Left renal pelvis (tissue), 4 donors: ENCODE data around the gene CALML6. TPM values are rescaled to one million over a fixed set of nuclear protein-coding genes. Genes with fewer than 3 reads are reported as not detected.

Source experiments
- DNase-seq, 4 donors: peaks; one replicate each; pipeline ENCODE4 v3.0.0-alpha.2; 2013; ENCODE audit warnings: low read depth in 4 of 4, low spot score in 3 of 4
- polyA plus RNA-seq, 4 donors: library from polyadenylated mRNA; unstranded; fragments of 120-200 nt; gene quantifications; one replicate each; pipeline ENCODE4 v1.2.1, GENCODE V29; 2013; ENCODE audit not compliant: insufficient read length in 4 of 4

CALML6 gene
- polyA plus RNA-seq, 4 donors: 0.18 to 1.2 (median 0.42) TPM

DNA sequence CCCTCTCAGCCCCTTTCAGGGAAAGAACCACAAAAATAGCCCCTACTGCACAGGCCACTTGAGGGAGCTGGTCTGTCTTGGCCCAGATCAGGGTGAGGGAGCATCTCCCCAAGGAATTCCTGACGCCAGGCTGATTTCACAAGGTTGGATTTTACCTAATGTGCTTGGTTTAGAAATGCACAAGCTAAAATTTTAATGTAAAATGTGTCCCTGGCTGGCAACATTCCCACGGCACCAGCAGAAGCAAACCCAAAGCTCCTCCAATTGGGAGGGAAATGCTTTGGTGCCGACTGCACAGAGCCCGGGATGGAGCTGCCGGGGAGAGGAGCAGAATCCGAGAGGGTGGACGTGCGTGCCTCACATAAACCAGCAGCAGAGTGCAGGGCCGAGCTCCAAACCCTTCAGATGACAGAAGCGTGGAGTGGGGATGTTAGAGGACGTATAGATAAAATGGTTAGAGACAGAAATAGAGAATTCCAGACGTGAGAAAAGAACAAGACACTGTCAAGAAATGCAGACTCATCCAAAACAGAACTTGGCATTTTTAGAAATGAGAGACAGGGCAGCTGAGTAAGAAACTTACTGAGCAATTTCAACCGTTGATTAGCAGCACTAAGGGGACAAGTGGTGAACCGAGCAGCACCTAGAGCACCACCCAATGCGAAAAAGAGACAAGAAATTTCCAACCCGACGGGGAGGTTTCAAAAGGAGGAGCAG lies 45.6 kb downstream of the CALML6 start:
- DNase-seq: no peak

DNA sequence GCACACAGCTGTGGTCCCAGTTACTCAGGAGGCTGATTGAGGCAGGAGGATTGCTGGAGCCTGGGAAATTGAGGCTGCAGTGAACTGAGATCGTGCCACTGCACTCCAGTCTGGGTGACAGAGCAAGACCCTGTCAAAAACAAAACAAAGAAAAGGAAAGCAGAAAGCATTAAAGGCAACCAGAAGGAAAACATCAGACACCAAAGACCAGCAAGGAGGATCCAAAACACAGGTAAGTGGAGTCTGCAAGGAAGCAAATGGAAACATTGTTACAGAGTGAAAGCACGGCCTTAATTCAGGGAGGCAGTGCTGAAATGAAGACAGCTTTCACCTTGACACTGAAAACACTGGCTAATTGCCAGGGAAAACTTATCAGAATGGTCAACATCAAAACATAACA lies 47.7 kb downstream of the CALML6 start:
- no peak for DNase-seq

DNA sequence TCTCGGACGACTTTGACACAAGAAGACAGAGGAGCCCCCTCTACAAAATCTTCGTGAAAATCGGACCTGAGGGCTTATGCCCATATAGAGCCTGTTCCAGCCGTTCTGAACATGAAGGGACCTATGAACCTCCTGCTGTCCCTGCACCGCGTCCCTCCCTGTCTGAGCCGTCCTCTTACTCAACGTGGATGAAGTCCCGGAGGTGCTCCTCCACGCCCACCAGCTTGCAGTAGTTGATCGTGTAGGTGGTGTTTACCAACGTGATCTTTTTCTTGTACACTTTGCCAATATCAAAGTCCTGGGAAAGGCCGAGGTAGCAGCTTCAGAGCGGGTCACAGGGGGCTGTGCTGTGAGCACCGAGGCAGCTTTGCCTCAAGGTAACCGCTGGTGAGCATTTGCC lies 48.5 kb downstream of the CALML6 start:
- DNase-seq: no peak

DNA sequence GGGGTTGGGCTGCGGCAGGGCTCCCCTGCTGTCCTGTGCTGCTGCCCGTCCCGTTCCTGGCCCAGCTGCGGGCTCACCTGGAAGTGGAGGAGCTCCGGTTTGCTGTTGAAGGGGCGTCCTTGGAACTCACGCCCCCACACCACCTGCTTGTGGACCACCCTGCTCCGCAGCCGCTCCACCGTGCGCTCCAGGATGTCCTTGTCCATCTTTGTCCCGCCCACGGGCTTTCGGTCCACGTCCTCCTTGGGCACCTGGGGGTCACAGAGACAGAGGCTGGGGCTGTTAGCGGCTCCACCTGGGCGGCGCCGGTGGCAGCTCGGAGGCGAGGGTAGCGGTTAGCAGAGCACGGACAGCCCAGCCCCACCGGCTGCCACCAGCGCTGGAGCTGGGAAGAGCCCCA lies 49.8 kb downstream of the CALML6 start:
- DNase-seq: no peak

GRCh38 chr1:1965546-1965945 lies 50.5 kb downstream of the CALML6 start:
- DNase-seq: no peak

DNA sequence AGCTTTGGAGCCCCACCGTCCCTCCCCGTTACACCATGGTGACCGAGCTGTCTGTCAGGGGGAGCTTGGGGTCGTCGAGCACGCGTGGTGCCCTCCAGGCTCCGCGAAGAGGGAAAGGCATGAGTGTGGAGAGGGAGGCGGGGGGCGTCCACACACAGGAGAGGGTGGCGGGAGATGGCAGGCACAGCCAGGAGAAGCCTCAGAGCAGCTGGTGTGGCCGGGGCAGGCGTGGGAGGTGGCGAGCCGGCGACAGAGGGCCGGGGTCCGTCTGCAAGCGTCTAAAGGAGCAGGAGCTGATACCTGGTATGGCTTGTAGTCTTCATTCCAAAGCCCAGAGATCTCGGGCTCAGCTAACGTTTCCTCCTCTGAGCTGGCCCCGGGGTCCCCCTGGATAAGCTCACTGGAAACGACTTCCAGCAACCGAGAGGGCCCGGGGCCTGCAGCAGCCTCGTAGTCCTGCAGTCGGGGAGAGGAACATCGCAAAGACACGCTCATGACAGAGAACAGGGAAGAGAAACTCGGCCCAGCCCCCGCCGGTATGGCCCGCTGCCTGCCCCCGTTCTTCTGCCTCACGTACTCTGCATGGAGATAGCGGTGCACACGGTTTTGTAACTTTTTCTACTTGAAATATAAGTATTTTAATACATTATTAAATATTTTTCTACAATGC lies 51.1 kb downstream of the CALML6 start:
- no peak for DNase-seq

Other genes with a start within 250 kb of the CALML6 start
- gene SLC35E2B, start 222.5 kb upstream of the CALML6 start, polyA plus RNA-seq: 100 to 1,000 TPM in 1 of 4 donors, 10 to 100 TPM in 3; 65.5 to 107 (median 72.9) TPM
- 10 to 100 TPM; 26.1 to 42.0 (median 30.3) TPM for gene CDK11A, start 190.9 kb upstream of the CALML6 start, polyA plus RNA-seq
- 10 to 100 TPM; 39.2 to 59.4 (median 44.3) TPM for gene NADK, start 136.8 kb upstream of the CALML6 start, polyA plus RNA-seq
- gene GNB1, start 24.2 kb upstream of the CALML6 start, polyA plus RNA-seq: 100 to 1,000 TPM; 262 to 314 (median 273) TPM
- gene TMEM52, start 4.0 kb downstream of the CALML6 start, polyA plus RNA-seq: 1 to 10 TPM in 2 of 4 donors, under 1 TPM in 2; 0.38 to 1.3 (median 1.1) TPM
- 1 to 10 TPM in 1 of 4 donors, under 1 TPM in 3; 0.27 to 1.3 (median 0.59) TPM for gene CFAP74, start 88.5 kb downstream of the CALML6 start, polyA plus RNA-seq
- 1 to 10 TPM in 2 of 4 donors, under 1 TPM in 2; 0.86 to 1.6 (median 1.1) TPM for gene GABRD, start 104.1 kb downstream of the CALML6 start, polyA plus RNA-seq
- gene PRKCZ, start 135.2 kb downstream of the CALML6 start, polyA plus RNA-seq: 10 to 100 TPM in 3 of 4 donors, 1 to 10 TPM in 1; 7.2 to 35.9 (median 32.7) TPM